GM12878 (cell line): Measurements from ENCODE around the gene PRM2. TPM values are rescaled to one million over a fixed set of nuclear protein-coding genes. Genes with fewer than 3 reads are reported as not detected.

Experiments used
- ATAC-seq: fragments of 200-7000 bp; cut with Tn5 transposase; 3 replicates; pipeline ENCODE4 v1.9.1; 2020; ENCODE audit warnings: mild to moderate bottlenecking, moderate library complexity
- BruUV-seq: library from RNA; stranded (reverse); fragments of 400-500 nt; replicated peaks from 2 replicates; lab custom pipeline; 2021; lab: Mats Ljungman, UMichigan
- CTCF ChIA-PET: fragments of 300-600 bp; sonication (Branson Sonifier 250); formaldehyde crosslinking; extraction: SDS; loops from one replicate; lab custom pipeline; 2021; ENCODE audit warnings: inconsistent platforms; lab: Yijun Ruan, JAX
- POLR2A ChIA-PET: fragments of 350-600 bp; formaldehyde crosslinking; extraction: SDS; loops from one replicate; lab custom pipeline; 2021; ENCODE audit warnings: inconsistent platforms; lab: Charles Lee
- RAD21 ChIA-PET: fragments of 300-600 bp; sonication (Branson Sonifier 250); formaldehyde crosslinking; loops from one replicate; lab custom pipeline; 2023; ENCODE audit warnings: antibody characterized with exemption; ENCODE audit not compliant: unreplicated experiment; lab: Charles Lee
- SMC1A ChIA-PET: fragments of 300-600 bp; sonication (Branson Sonifier 250); formaldehyde crosslinking; loops from one replicate; lab custom pipeline; 2023; ENCODE audit not compliant: unreplicated experiment, uncharacterized antibody; lab: Charles Lee
- DNase-seq: peaks from one replicate; pipeline ENCODE4 v3.0.0-alpha.2; 2011; ENCODE audit warnings: low read depth, low spot score
- FAIRE-seq: peaks from 3 replicates; lab custom pipeline; 2011; peaks lifted over from hg19 to GRCh38; lab: Jason Lieb, UNC
- H2AFZ ChIP-seq: 2 replicates; pipeline ENCODE4 v1.6.0; 2011; ENCODE audit warnings: low read depth, low read length, control low read depth; ENCODE audit not compliant: control insufficient read depth
- H3K27ac ChIP-seq: 2 replicates; pipeline ENCODE4 v1.5.1; 2011; ENCODE audit warnings: control low read depth; ENCODE audit not compliant: control insufficient read depth, insufficient read depth
- H3K27me3 ChIP-seq, 2 experiments: replicated peaks in 1 of 2; 2 replicates each; pipeline versions ENCODE4 v1.6.0 to v1.6.1; 2011; ENCODE audit warnings: low read length in 1 of 2; ENCODE audit not compliant: control insufficient read depth in 2 of 2, insufficient read depth in 2 of 2
- H3K36me3 ChIP-seq, 2 experiments: 2 replicates each; pipeline ENCODE4 v1.5.1; 2011; ENCODE audit warnings: low read length in 1 of 2; ENCODE audit not compliant: control insufficient read depth in 2 of 2, insufficient read depth in 2 of 2
- H3K4me1 ChIP-seq: 2 replicates; pipeline ENCODE4 v1.6.1; 2011; ENCODE audit warnings: mild to moderate bottlenecking, low read length, moderate library complexity, mixed read lengths; ENCODE audit not compliant: control insufficient read depth, insufficient read depth
- H3K4me2 ChIP-seq: 2 replicates; pipeline ENCODE4 v1.6.0; 2011; ENCODE audit warnings: control low read depth; ENCODE audit not compliant: control insufficient read depth, insufficient read depth
- H3K4me3 ChIP-seq: fragments of 200-600 bp; sonication (generic); 2 replicates; pipeline ENCODE4 v1.5.1; 2016
- H3K79me2 ChIP-seq: 2 replicates; pipeline ENCODE4 v1.6.0; 2011; ENCODE audit warnings: low read length; ENCODE audit not compliant: control insufficient read depth, insufficient read depth
- H3K9ac ChIP-seq: 2 replicates; pipeline ENCODE4 v1.8.0; 2011; ENCODE audit warnings: low read length, control low read depth, mixed read lengths; ENCODE audit not compliant: control insufficient read depth, insufficient read depth
- H3K9me3 ChIP-seq: replicated peaks from 3 replicates; pipeline ENCODE4 v1.5.1; 2011; ENCODE audit warnings: mild to moderate bottlenecking, low read length; ENCODE audit not compliant: control insufficient read depth, insufficient read depth
- H4K20me1 ChIP-seq: 2 replicates; pipeline ENCODE4 v1.6.0; 2011; ENCODE audit not compliant: control insufficient read depth, insufficient read depth
- BACH1 ChIP-seq: fragments of 450-650 bp; IDR thresholded peaks from 2 replicates; pipeline ENCODE4 v1.6.1; 2017; ENCODE audit warnings: mild to moderate bottlenecking, borderline replicate concordance
- CHD4 ChIP-seq: fragments of 200-600 bp; sonication (generic); IDR thresholded peaks from 2 replicates; pipeline ENCODE4 v1.6.1; 2016; ENCODE audit warnings: mild to moderate bottlenecking
- IKZF2 ChIP-seq, 2 experiments: fragments of 450-650 bp; IDR thresholded peaks; 2 replicates each; pipeline ENCODE4 v1.6.1; 2017; ENCODE audit warnings: mild to moderate bottlenecking in 2 of 2, moderate library complexity in 2 of 2
- RAD51 ChIP-seq: fragments of 450-650 bp; IDR thresholded peaks from 2 replicates; pipeline ENCODE4 v1.6.1; 2016; ENCODE audit warnings: moderate library complexity, mild to moderate bottlenecking, inconsistent platforms
- ZNF274 ChIP-seq: IDR thresholded peaks from one replicate; pipeline ENCODE4 v1.8.0; 2011; ENCODE audit not compliant: insufficient read length, insufficient read depth
- ZZZ3 ChIP-seq: IDR thresholded peaks from 2 replicates; pipeline ENCODE4 v1.6.1; 2011; ENCODE audit warnings: low read depth; ENCODE audit not compliant: control insufficient read depth, insufficient read length
- WGBS: methylation state at CpG from one replicate; pipeline ENCODE4 v1.1.6; 2016; ENCODE audit warnings: low lambda C conversion rate; ENCODE audit not compliant: insufficient replicate concordance, insufficient coverage; ENCODE audit errors: missing lambda C conversion rate; 5-methylcytosine and 5-hydroxymethylcytosine counted together
- in situ Hi-C: fragments of 300-500 bp; cut with MboI; formaldehyde crosslinking; loops from 9 replicates; pipeline ENCODE4 v1.14.3; 2018; ENCODE audit warnings: mixed read lengths
- intact Hi-C: fragments of 100-400 bp; cut with micrococcal nuclease; formaldehyde crosslinking; loops from one replicate; pipeline ENCODE4 v1.14.2; 2022; ENCODE audit not compliant: unreplicated experiment
- polyA plus RNA-seq, 11 experiments: library from polyadenylated mRNA; depleted of rRNA in 4 of 11; unstranded in 6 of 11; stranded (reverse) in 5 of 11; fragments of >200 nt; fragmentation: Nextera tagmentation in 4 of 11; fragmentation: Illumina TruSeq in 1 of 11; extraction: Ambion mirVana in 4 of 11; extraction: Trizol in 1 of 11; gene quantifications; 1 replicate in 1 of 11; 2 replicates in 10 of 11; pipeline versions ENCODE4 v1.2.1 to v1.2.3, GENCODE V29; 2011 to 2016; ENCODE audit warnings: inconsistent platforms in 2 of 11, missing spikeins in 2 of 11, low read depth in 1 of 11
- total RNA-seq, 4 experiments: library from RNA; depleted of rRNA in 3 of 4; stranded (reverse); fragments of >200 nt in 3 of 4; fragmentation: Illumina TruSeq in 1 of 4; extraction: Trizol in 1 of 4; gene quantifications; 2 replicates each; pipeline versions ENCODE4 v1.2.1 to v1.2.3, GENCODE V29; 2013 to 2021

Gene PRM2
- total and polyA plus RNA-seq, 10 of the 15 experiments (the other 5 are each of a cell fraction or from before 2014, with no cell fraction given) = not detected

GRCh38 chr16:11323551-11324336 lies 47.5 kb upstream of the PRM2 start:
- no peak for ATAC-seq
- Histone ChIP-seq H3K79me2 (no peaks in the 10 kb centered on the region; the same call in 1 of the 2 replicates), H2AFZ (no peak overlapping the region), H3K4me3 (no peak overlapping the region), H3K27ac (no peak overlapping the region), H3K36me3 (no peaks in the 10 kb centered on the region), H3K27me3 (no peaks in the 10 kb centered on the region), H3K4me1 (peaks cover 37% of the 10 kb centered on the region), H3K9ac (no peak overlapping the region), H4K20me1 (no peaks in the 10 kb centered on the region), H3K9me3 (peaks cover 1% of the 10 kb centered on the region; the same call in 2 of the 3 replicates), H3K4me2 (no peak overlapping the region)
- in situ Hi-C loops (no loop called here), intact Hi-C loops (no loop called here)
- BruUV-seq = no TSS peak
- ChIA-PET RAD21 (interaction anchor here (0.7 to 7.0 kb wide), 3 partner anchors 13 to 69 kb away, joined by 3 to 89 read pairs (median 29); no protein-coding TSS in a partner anchor), SMC1A (interaction anchor here (0.9 to 2.5 kb wide), 5 partner anchors 8 to 44 kb away, joined by 3 to 6 read pairs (median 4); no protein-coding TSS in a partner anchor), POLR2A (interaction anchor here (0.6 to 1.3 kb wide), 2 partner anchors 11 to 73 kb away, joined by 3 to 4 read pairs; no protein-coding TSS in a partner anchor), CTCF (interaction anchor here (0.8 to 1.7 kb wide), 2 partner anchors 13 to 14 kb away, joined by 3 read pairs; no protein-coding TSS in a partner anchor)
- TF ChIP-seq ZZZ3 = no peak
- TF ChIP-seq RAD51 = no peak
- TF ChIP-seq CHD4 = no peak
- no peak for TF ChIP-seq BACH1
- no peak for TF ChIP-seq ZNF274
- TF ChIP-seq IKZF2 (IDR thresholded peaks at IDR 0.05) = no peak
- no peak for FAIRE-seq
- 83% methylated on average over 11 of the region's 11 CpGs for WGBS
- DNase-seq = no peak
